PC-9 (cell line): ENCODE results near the gene EFNA2. TPM values are rescaled to one million over a fixed set of nuclear protein-coding genes. Genes with fewer than 3 reads are reported as not detected.

Experiments used
- BruUV-seq: library from RNA; stranded (reverse); fragments of 400-500 nt; replicated peaks from 2 replicates; lab custom pipeline; 2021; lab: Mats Ljungman, UMichigan
- CTCF ChIA-PET: fragments of 300-600 bp; sonication (Branson Sonifier 250); formaldehyde crosslinking; loops from one replicate; lab custom pipeline; 2022; ENCODE audit warnings: antibody characterized with exemption; lab: Charles Lee
- POLR2A ChIA-PET: fragments of 300-600 bp; sonication (Branson Sonifier 250); formaldehyde crosslinking; loops from one replicate; lab custom pipeline; 2022; ENCODE audit warnings: antibody characterized with exemption; ENCODE audit not compliant: unreplicated experiment; lab: Charles Lee
- DNase-seq, 2 experiments: peaks; one replicate each; pipeline versions ENCODE4 v3.0.0 to v3.0.0-alpha.2; 2015 to 2022; ENCODE audit warnings: mixed read lengths in 1 of 2
- H2AFZ ChIP-seq: fragments of 200-600 bp; sonication (generic); 2 replicates; pipeline ENCODE4 v1.8.1; 2017; ENCODE audit warnings: antibody characterized with exemption
- H3F3A ChIP-seq: fragments of 200-600 bp; sonication (generic); 2 replicates; pipeline ENCODE4 v1.8.1; 2017; ENCODE audit warnings: antibody characterized with exemption, mild to moderate bottlenecking, low read depth; ENCODE audit not compliant: insufficient read depth
- H3K27ac ChIP-seq: fragments of 200-600 bp; sonication (generic); 2 replicates; pipeline ENCODE4 v1.6.1; 2016; ENCODE audit warnings: mixed run types
- H3K27me3 ChIP-seq: fragments of 200-600 bp; sonication (generic); 2 replicates; pipeline ENCODE4 v1.6.1; 2016; ENCODE audit warnings: low read depth, mixed run types; ENCODE audit not compliant: insufficient read depth
- H3K36me3 ChIP-seq: fragments of 200-600 bp; sonication (generic); 2 replicates; pipeline ENCODE4 v1.6.1; 2016; ENCODE audit warnings: low read depth, mixed run types
- H3K4me1 ChIP-seq: fragments of 200-600 bp; sonication (generic); replicated peaks from 2 replicates; pipeline ENCODE4 v1.6.1; 2016; ENCODE audit warnings: mixed run types; ENCODE audit not compliant: insufficient read depth
- H3K4me2 ChIP-seq: fragments of 200-600 bp; sonication (generic); 2 replicates; pipeline ENCODE4 v1.6.1; 2017; ENCODE audit warnings: mixed run types
- H3K4me3 ChIP-seq: fragments of 200-600 bp; sonication (generic); 2 replicates; pipeline ENCODE4 v1.6.1; 2016; ENCODE audit warnings: mixed run types
- H3K79me2 ChIP-seq: fragments of 200-600 bp; sonication (generic); 2 replicates; pipeline ENCODE4 v1.6.1; 2017; ENCODE audit warnings: low read depth, mixed run types
- H3K9me2 ChIP-seq: fragments of 200-600 bp; sonication (generic); 2 replicates; pipeline ENCODE4 v1.8.1; 2017; ENCODE audit warnings: mild to moderate bottlenecking; ENCODE audit not compliant: insufficient read depth
- H3K9me3 ChIP-seq: fragments of 200-600 bp; sonication (generic); 2 replicates; pipeline ENCODE4 v1.8.1; 2016; ENCODE audit warnings: low read depth; ENCODE audit not compliant: insufficient read depth
- H4K20me1 ChIP-seq: fragments of 200-600 bp; sonication (generic); 2 replicates; pipeline ENCODE4 v1.8.1; 2017; ENCODE audit not compliant: insufficient read depth
- CTCF ChIP-seq: fragments of 200-600 bp; sonication (generic); conservative IDR thresholded peaks from 2 replicates; pipeline ENCODE4 v1.6.1; 2017; ENCODE audit warnings: mixed run types, antibody characterized with exemption, mild to moderate bottlenecking, moderate library complexity
- EZH2 ChIP-seq: fragments of 200-600 bp; sonication (generic); IDR thresholded peaks from 2 replicates; pipeline ENCODE4 v1.8.0; 2017; ENCODE audit warnings: antibody characterized with exemption, low read depth
- intact Hi-C: fragments of 100-400 bp; cut with micrococcal nuclease; formaldehyde crosslinking; loops from one replicate; pipeline ENCODE4 v1.10.0; 2022; ENCODE audit not compliant: unreplicated experiment
- total RNA-seq: library from RNA; stranded (reverse); gene quantifications from 2 replicates; pipeline ENCODE4 v1.2.3, GENCODE V29; 2021

The EFNA2 gene
- total RNA-seq, 1 experiment from 2014 or later: not detected

GRCh38 chr19:1291761-1292418 lies 6.2 kb downstream of the EFNA2 start:
- TF ChIP-seq CTCF: no peak
- TF ChIP-seq EZH2: no peak
- Histone ChIP-seq H3K36me3 (no peaks in the 10 kb centered on the region), H3K9me3 (no peaks in the 10 kb centered on the region), H3K79me2 (no peaks in the 10 kb centered on the region), H3K27me3 (peaks cover 29% of the 10 kb centered on the region; the same call in 1 of the 2 replicates), H3K4me1 (no peaks in the 10 kb centered on the region), H3K4me3 (no peak overlapping the region), H3K27ac (no peak overlapping the region), H4K20me1 (no peaks in the 10 kb centered on the region), H3K4me2 (no peak overlapping the region), H3K9me2 (no peaks in the 10 kb centered on the region), H2AFZ (no peak overlapping the region), H3F3A (no peaks in the 10 kb centered on the region)
- BruUV-seq: no TSS peak
- no peak for DNase-seq
- intact Hi-C loops: no loop called here
- CTCF ChIA-PET: no interaction called here
- POLR2A ChIA-PET: no interaction called here

GRCh38 chr19:1292419-1293151 lies 6.9 kb downstream of the EFNA2 start:
- Histone ChIP-seq H3K79me2 (no peaks in the 10 kb centered on the region), H4K20me1 (no peaks in the 10 kb centered on the region), H3K4me2 (no peak overlapping the region), H3K27me3 (peaks cover 22% of the 10 kb centered on the region; the same call in 1 of the 2 replicates), H3K36me3 (no peaks in the 10 kb centered on the region), H3K27ac (no peak overlapping the region), H2AFZ (no peak overlapping the region), H3K9me2 (no peaks in the 10 kb centered on the region), H3F3A (no peaks in the 10 kb centered on the region), H3K4me3 (no peak overlapping the region), H3K4me1 (no peaks in the 10 kb centered on the region), H3K9me3 (no peaks in the 10 kb centered on the region)
- no TSS peak for BruUV-seq
- intact Hi-C loops: no loop called here
- POLR2A ChIA-PET: no interaction called here
- CTCF ChIA-PET: no interaction called here
- TF ChIP-seq EZH2: no peak
- TF ChIP-seq CTCF: no peak
- DNase-seq: no peak

GRCh38 chr19:1293782-1294604 lies 8.3 kb downstream of the EFNA2 start:
- CTCF ChIA-PET: no interaction called here

More at GRCh38 chr19:1293782-1294604, 8.3 kb downstream of the EFNA2 start:
- Histone ChIP-seq H3K4me2 (no peak overlapping the region), H4K20me1 (no peaks in the 10 kb centered on the region), H3K9me3 (no peaks in the 10 kb centered on the region), H3K27ac (no peak overlapping the region), H3K4me1 (no peaks in the 10 kb centered on the region), H3K36me3 (no peaks in the 10 kb centered on the region), H3F3A (no peaks in the 10 kb centered on the region), H3K27me3 (peaks cover 14% of the 10 kb centered on the region; the same call in 1 of the 2 replicates), H3K4me3 (no peak overlapping the region), H3K79me2 (no peaks in the 10 kb centered on the region), H2AFZ (no peak overlapping the region), H3K9me2 (no peaks in the 10 kb centered on the region)
- TF ChIP-seq EZH2 (no peak), CTCF (no peak)
- intact Hi-C loops: no loop called here
- DNase-seq: no peak
- POLR2A ChIA-PET: no interaction called here
- no TSS peak for BruUV-seq
